Peyer's patch (tissue), 4 donors: ENCODE results near the gene RTN4RL1. TPM values are rescaled to one million over a fixed set of nuclear protein-coding genes. Genes with fewer than 3 reads are reported as not detected.

Experiments
- DNase-seq, 3 donors: peaks; one replicate each; pipeline ENCODE4 v3.0.0-alpha.2; 2017 to 2019
- H3K27ac ChIP-seq, 4 donors: fragments of 200-600 bp; sonication (generic); one replicate each; pipeline ENCODE4 v1.5.1; 2016 to 2019
- H3K27me3 ChIP-seq, 2 donors: fragments of 200-600 bp; sonication (generic); one replicate each; pipeline ENCODE4 v1.5.1; 2019
- H3K36me3 ChIP-seq, 3 donors: fragments of 200-600 bp; sonication (generic); one replicate each; pipeline ENCODE4 v1.5.1; 2016 to 2019
- H3K4me1 ChIP-seq, 4 donors: fragments of 200-600 bp; sonication (generic); one replicate each; pipeline ENCODE4 v1.5.1; 2016 to 2019
- H3K4me3 ChIP-seq, 4 donors: fragments of 200-600 bp; sonication (generic); 1 replicate in 3 of 4; 2 replicates in 1 of 4; pipeline ENCODE4 v1.5.1; 2016 to 2019; ENCODE audit warnings: mild to moderate bottlenecking in 1 of 4
- H3K9me3 ChIP-seq, 4 donors: fragments of 200-600 bp; sonication (generic); one replicate each; pipeline ENCODE4 v1.5.1; 2016 to 2019; ENCODE audit warnings: mild to moderate bottlenecking in 1 of 4
- POLR2A ChIP-seq, 2 donors: fragments of 450-650 bp; IDR thresholded peaks; one replicate each; pipeline ENCODE4 v1.5.1; 2017; ENCODE audit warnings: antibody characterized with exemption in 2 of 2, mild to moderate bottlenecking in 2 of 2, moderate library complexity in 2 of 2
- total RNA-seq, 4 donors: library from RNA; depleted of rRNA; stranded (reverse); fragments of >200 nt; gene quantifications; one replicate each; pipeline ENCODE4 v1.1.0, GENCODE V29; 2016
- TF ChIP-seq, protein P1 (sequence below), 6 experiments: fragments of 450-650 bp in 4 of 6; fragments of 200-600 bp in 2 of 6; sonication (generic) in 1 of 6; IDR thresholded peaks; one replicate each; pipeline ENCODE4 v1.5.1; 2017 to 2019; ENCODE audit warnings: antibody characterized with exemption in 6 of 6, mild to moderate bottlenecking in 3 of 6, moderate library complexity in 1 of 6

Gene RTN4RL1
- total RNA-seq, 4 donors from 2014 or later, result not detected

DNA sequence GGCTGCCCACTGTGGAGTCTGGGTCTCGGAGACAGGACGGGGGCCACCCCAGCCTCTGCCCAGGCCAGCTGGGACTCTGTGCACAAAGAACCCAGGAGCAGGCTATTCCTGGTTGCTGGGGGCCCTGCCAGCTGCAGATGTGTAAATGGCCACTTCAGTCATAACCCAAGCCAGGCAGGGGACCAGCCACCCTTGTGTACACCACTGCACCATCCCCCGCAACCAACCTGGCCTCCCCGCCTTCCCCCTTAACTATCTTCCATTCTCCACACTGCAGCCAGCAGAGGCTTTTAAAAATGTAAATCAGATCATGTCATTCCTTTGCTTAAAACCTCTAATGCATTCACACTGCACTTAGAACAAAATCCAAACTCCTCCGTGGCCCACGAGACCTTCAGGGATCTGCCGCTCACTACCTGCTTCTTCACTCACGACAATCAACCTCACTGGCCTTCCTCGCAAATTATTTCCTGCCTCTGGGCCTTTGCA lies 28.3 kb downstream of the RTN4RL1 start:
- no peak overlapping the region for H3K4me3 ChIP-seq
- no peak for DNase-seq
- H3K9me3 ChIP-seq, result no peaks in the 10 kb centered on the region
- H3K27me3 ChIP-seq, result no peaks in the 10 kb centered on the region
- no peak overlapping the region for H3K27ac ChIP-seq
- peaks cover 4 to 33% (median 7%) of the 10 kb centered on the region in 4 donors for H3K4me1 ChIP-seq
- H3K36me3 ChIP-seq, result no peaks in the 10 kb centered on the region
- TF ChIP-seq POLR2A (IDR thresholded peaks at IDR 0.05), result no peak
- TF ChIP-seq, protein P1, sequence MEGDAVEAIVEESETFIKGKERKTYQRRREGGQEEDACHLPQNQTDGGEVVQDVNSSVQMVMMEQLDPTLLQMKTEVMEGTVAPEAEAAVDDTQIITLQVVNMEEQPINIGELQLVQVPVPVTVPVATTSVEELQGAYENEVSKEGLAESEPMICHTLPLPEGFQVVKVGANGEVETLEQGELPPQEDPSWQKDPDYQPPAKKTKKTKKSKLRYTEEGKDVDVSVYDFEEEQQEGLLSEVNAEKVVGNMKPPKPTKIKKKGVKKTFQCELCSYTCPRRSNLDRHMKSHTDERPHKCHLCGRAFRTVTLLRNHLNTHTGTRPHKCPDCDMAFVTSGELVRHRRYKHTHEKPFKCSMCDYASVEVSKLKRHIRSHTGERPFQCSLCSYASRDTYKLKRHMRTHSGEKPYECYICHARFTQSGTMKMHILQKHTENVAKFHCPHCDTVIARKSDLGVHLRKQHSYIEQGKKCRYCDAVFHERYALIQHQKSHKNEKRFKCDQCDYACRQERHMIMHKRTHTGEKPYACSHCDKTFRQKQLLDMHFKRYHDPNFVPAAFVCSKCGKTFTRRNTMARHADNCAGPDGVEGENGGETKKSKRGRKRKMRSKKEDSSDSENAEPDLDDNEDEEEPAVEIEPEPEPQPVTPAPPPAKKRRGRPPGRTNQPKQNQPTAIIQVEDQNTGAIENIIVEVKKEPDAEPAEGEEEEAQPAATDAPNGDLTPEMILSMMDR (IDR thresholded peaks at IDR 0.05), result no peak

DNA sequence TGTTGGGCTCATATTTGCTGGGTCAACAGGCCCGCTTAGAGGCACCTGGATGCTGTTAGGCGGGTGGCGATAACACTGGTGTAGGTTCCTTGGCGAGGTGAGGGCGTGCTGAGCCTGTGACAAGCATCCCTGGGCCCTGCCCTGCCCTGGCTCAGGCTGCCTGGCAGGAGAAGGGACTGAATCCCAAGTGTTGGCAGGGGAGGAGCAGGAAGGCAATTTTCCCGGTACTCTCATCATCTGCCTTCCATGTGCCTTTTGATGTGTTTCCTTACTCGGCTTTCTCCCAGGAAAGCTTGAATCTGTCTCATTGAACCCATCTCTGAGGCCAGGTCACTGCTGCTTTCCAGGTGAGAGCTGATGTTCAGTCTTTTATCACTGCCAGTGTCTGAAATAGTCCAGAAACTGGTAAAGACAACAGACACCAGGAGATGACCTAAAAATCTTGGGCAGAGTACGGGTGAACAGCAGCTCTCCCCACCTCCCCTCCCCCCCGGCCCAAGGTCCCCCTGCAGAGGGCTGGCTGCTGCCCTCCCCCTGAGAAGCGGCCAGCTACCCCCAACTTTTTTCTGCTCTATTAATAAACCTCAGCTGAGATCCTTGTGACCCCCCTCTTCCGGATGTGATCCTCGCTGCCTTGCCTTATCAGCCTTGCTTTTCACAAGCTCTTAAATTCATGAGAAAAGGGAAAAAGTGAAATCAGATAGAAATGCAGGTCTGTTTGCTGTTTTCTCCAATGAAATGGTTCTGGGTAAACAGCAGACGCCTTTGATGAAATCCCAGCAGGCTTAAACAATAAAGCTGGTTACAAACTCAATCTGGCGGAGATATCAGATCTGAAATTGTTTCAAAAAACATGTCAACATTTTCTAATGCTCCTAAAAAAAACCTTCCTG lies 29.0 kb downstream of the RTN4RL1 start:
- H3K9me3 ChIP-seq, result no peaks in the 10 kb centered on the region
- peaks cover 4 to 33% (median 7%) of the 10 kb centered on the region in 4 donors for H3K4me1 ChIP-seq
- no peaks in the 10 kb centered on the region for H3K36me3 ChIP-seq
- DNase-seq, result no peak
- H3K4me3 ChIP-seq, result no peak overlapping the region
- H3K27ac ChIP-seq, result no peak overlapping the region
- H3K27me3 ChIP-seq, result no peaks in the 10 kb centered on the region
- no peak for TF ChIP-seq POLR2A (IDR thresholded peaks at IDR 0.05)
- TF ChIP-seq, protein P1 (IDR thresholded peaks at IDR 0.05), result no peak

DNA sequence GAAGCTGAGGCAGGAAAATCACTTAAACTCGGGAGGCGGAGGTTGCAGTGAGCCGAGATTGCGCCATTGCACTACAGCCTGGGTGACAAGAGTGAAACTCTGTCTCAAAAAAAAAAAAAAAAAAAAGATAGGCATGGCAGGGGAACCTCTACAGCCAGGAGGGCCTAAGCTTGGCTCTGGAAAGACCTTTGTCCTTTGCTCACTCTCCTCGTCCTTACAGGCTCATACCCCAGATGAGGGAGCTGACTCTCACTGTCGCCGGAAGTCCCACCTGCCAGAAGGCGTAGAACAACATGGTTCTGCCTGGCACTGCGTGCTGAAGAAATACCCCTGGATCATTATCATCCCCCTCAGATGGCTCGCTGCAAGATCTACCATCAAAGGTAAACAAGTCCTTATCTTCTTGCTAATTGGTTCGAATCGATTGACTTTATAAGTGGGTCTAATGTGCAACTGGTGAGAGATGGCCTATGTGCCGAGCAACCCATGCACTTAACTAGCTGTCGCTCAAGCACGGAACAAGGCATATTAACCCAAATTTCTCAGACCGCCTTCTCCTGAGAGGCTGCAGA lies 29.7 kb downstream of the RTN4RL1 start:
- peaks cover 4 to 33% (median 7%) of the 10 kb centered on the region in 4 donors for H3K4me1 ChIP-seq
- no peak overlapping the region for H3K4me3 ChIP-seq
- no peak for TF ChIP-seq POLR2A (IDR thresholded peaks at IDR 0.05)
- TF ChIP-seq, protein P1 (IDR thresholded peaks at IDR 0.05), result no peak
- H3K36me3 ChIP-seq, result no peaks in the 10 kb centered on the region
- H3K27me3 ChIP-seq, result no peaks in the 10 kb centered on the region
- no peak overlapping the region for H3K27ac ChIP-seq
- no peaks in the 10 kb centered on the region for H3K9me3 ChIP-seq
- no peak for DNase-seq

DNA sequence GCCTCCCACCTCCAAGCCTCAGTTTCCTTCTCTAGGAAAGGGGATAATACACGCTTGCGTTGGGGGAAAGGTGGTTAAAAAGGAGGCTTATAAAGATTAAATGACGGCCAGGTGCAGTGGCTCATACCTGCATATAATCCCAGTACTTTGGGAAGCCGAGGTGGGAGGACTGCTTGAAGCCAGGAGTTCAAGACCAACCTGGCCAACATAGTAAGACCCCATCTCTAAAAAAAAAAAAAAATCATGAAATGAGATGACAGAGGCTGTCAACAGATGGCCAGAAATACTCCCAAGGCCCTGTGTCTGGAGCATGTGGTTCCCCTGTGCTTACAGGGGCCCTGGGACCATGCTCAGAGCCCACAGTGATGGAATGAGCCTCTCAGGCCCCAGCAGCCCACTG lies 30.4 kb downstream of the RTN4RL1 start:
- no peaks in the 10 kb centered on the region for H3K9me3 ChIP-seq
- H3K36me3 ChIP-seq, result no peaks in the 10 kb centered on the region
- TF ChIP-seq, protein P1 (IDR thresholded peaks at IDR 0.05), result no peak
- TF ChIP-seq POLR2A (IDR thresholded peaks at IDR 0.05), result no peak
- H3K27me3 ChIP-seq, result no peaks in the 10 kb centered on the region
- no peak for DNase-seq
- H3K27ac ChIP-seq, result no peak overlapping the region
- peaks cover 3 to 26% (median 6%) of the 10 kb centered on the region in 4 donors for H3K4me1 ChIP-seq
- H3K4me3 ChIP-seq, result no peak overlapping the region

DNA sequence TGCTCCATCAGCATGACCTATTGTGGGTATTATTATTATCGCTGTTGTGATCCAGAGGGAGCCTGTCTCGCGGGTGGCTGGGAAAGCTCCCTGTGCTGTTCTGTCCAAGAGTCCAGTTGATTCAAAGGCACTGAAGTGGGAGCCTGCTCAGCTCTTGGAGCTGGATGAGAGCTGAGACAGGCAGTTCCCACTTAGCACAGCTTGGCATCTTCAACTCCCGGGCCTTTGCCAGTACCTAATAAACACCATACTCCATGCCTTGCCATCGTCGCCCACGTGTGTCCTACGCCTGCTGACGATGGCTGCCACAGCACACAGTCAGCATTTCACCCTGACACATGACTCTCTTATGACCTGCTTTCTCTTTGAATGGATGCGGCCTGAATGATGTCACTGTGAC lies 32.6 kb downstream of the RTN4RL1 start:
- DNase-seq, result no peak
- Histone ChIP-seq H3K27ac (no peak overlapping the region), H3K27me3 (no peaks in the 10 kb centered on the region), H3K4me1 (peaks cover 0 to 5% (median 0%) of the 10 kb centered on the region in 4 donors), H3K9me3 (no peaks in the 10 kb centered on the region), H3K4me3 (no peak overlapping the region), H3K36me3 (no peaks in the 10 kb centered on the region)
- no peak for TF ChIP-seq POLR2A (IDR thresholded peaks at IDR 0.05)
- TF ChIP-seq, protein P1 (IDR thresholded peaks at IDR 0.05), result no peak
